HG03139 (cell line): ENCODE data around the gene ASB16.

ENCODE experiments used
- ATAC-seq: cut with Tn5 transposase; IDR thresholded peaks from one replicate; pipeline ENCODE4 v1.9.1; 2021; ENCODE audit not compliant: unreplicated experiment

The ASB16 gene

DNA sequence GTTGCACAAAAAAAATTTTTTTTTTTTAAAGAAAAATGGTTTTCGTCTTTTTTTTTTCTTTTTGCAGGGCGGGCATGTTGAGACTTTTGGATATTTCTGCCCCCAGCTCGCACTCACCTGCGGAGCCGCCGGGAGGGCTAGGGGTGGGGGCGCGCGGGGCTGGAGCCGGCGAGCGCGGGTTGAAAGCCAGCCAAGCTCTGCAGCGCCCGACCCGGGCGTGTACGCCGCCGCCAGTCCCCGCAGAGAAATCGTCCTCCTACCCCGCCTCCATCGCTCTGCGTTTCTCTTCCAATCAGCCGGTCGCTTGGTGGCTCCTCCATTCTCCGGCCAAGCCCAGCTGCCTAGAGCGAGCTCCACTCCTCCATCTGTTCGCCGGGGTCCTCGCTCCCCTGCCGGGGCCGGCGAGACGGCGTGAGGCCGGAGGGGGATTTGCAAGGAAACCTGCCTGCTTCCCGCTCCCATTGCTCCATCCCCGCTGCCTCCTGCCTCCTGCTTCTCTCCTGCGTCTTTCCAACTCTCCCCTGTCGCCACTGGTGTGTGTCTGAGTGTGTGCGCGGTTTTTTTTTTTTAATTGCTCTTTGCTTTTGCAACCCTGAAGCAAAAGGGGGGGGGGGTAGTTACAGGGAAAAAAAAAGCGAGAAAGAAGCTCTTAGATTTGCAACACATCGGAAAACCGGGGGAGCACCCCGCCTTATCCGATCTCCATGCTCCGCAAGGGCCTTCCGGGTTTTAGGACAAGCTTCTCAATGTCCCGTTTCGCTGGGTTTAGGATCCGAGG lies 50.8 kb downstream of the ASB16 start:
- ATAC-seq = no peak

DNA sequence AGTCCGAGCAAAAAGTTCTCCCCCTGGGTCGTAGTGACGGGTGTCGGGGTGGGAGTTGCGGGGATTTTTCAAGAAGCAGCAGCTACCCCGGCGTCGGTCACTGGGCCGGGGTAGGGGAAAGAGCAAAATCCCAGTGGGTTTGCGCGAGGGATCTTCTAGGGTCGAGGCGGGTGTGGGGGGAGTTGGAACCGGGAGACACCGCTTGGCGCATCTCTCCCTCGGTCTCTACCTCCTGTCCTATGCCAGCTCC lies 51.3 kb downstream of the ASB16 start:
- no peak for ATAC-seq

- no peak for ATAC-seq
Observed at GRCh38 chr17:44222112-44222869, 51.8 kb downstream of the ASB16 start.

DNA sequence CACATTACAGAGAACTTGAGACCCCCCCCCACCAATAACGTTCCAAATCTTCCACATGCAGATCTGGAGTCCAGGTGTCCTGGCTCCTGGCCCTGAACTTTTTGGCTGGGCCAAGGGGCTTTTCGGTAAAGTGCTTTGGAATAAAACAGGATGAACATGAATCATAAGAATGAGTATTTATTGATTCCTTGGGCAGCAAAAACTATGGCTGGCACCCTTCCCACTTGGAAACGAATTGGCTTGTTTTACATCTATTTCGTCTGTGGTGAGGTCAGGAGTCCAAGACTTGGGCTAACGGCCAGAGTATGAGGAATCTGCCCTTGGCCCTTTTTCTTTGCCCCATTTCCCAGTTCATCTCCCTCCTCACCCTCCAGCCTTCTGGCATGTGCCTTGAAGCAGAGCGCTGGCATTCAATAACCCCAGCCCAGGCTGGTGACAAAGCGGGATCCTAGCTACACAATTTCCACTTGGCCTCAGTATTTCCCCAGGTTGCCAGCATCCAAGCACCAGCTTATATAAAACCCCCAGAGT lies 53.1 kb downstream of the ASB16 start:
- ATAC-seq = no peak
